Measurements from ENCODE around the gene NME9. TPM values are rescaled to one million over a fixed set of nuclear protein-coding genes. Genes with fewer than 3 reads are reported as not detected.
"Not testable (repeated sequence)": the region's sequence is repeated elsewhere in the genome, so short reads cannot be mapped to it uniquely, and the experiment has no call there.

NME9 gene
- total RNA-seq, 1 experiment from 2014 or later: not detected

GRCh38 chr3:138377804-138378203, 48.2 kb upstream of the NME9 start:
- Histone ChIP-seq H3T11ph (ENCODE audit: low read length) (no peak overlapping the region), H3K27ac (ENCODE audit: insufficient read length, low read depth, low read length) (no peak overlapping the region), H3K23me2 (ENCODE audit: insufficient read length, low read depth, low read length, poor library complexity, severe bottlenecking) (no peaks in the 10 kb centered on the region), H2BK120ac (ENCODE audit: low read depth, low read length, poor library complexity, severe bottlenecking) (no peak overlapping the region), H3K23ac (ENCODE audit: insufficient read length, low read depth, low read length) (no peak overlapping the region), H3K4me1 (ENCODE audit: insufficient read depth, low read length) (no peaks in the 10 kb centered on the region), H2AK5ac (ENCODE audit: insufficient read length, low read length) (no peak overlapping the region), H3K4me2 (ENCODE audit: insufficient read depth, insufficient read length, low read length) (no peak overlapping the region), H4K20me1 (ENCODE audit: control insufficient read depth, insufficient read depth, insufficient read length) (no peaks in the 10 kb centered on the region), H3K56ac (ENCODE audit: insufficient read length, low read depth, low read length) (no peak overlapping the region), H3K9me3 (ENCODE audit: control insufficient read depth, low read depth, low read length) (no peaks in the 10 kb centered on the region), H2BK15ac (ENCODE audit: low read depth, low read length) (no peak overlapping the region), H3K79me2 (ENCODE audit: insufficient read depth, low read length) (no peaks in the 10 kb centered on the region), H2BK5ac (ENCODE audit: insufficient read length, low read length) (no peak overlapping the region), H2BK20ac (ENCODE audit: low read depth, low read length, poor library complexity, severe bottlenecking) (no peak overlapping the region), H4K5ac (ENCODE audit: insufficient read length, low read depth, low read length) (no peak overlapping the region), H3K79me1 (ENCODE audit: insufficient read depth, low read depth, low read length, poor library complexity, severe bottlenecking) (no peaks in the 10 kb centered on the region), H2AFZ (ENCODE audit: low read length) (no peak overlapping the region), H3K4ac (ENCODE audit: low read depth, low read length) (no peak overlapping the region), H4K8ac (replicated peaks; ENCODE audit: insufficient read length, low read depth, low read length) (no peak overlapping the region), H3K14ac (ENCODE audit: insufficient read depth, low read length) (no peak overlapping the region), H2BK12ac (ENCODE audit: insufficient read length, low read depth, low read length) (no peak overlapping the region), H3K18ac (ENCODE audit: insufficient read length, low read depth, low read length) (no peak overlapping the region), H3K27me3 (ENCODE audit: insufficient read depth, low read length) (no peaks in the 10 kb centered on the region), H3K9ac (ENCODE audit: extremely low read depth, insufficient read length, low read length) (no peak overlapping the region), H4K91ac (ENCODE audit: insufficient read length, low read depth, low read length) (no peak overlapping the region)
- DNase-seq: no peak
- H3K9me3 Mint-ChIP-seq: no peaks in the 10 kb centered on the region
- TF ChIP-seq, protein P1, sequence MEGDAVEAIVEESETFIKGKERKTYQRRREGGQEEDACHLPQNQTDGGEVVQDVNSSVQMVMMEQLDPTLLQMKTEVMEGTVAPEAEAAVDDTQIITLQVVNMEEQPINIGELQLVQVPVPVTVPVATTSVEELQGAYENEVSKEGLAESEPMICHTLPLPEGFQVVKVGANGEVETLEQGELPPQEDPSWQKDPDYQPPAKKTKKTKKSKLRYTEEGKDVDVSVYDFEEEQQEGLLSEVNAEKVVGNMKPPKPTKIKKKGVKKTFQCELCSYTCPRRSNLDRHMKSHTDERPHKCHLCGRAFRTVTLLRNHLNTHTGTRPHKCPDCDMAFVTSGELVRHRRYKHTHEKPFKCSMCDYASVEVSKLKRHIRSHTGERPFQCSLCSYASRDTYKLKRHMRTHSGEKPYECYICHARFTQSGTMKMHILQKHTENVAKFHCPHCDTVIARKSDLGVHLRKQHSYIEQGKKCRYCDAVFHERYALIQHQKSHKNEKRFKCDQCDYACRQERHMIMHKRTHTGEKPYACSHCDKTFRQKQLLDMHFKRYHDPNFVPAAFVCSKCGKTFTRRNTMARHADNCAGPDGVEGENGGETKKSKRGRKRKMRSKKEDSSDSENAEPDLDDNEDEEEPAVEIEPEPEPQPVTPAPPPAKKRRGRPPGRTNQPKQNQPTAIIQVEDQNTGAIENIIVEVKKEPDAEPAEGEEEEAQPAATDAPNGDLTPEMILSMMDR (conservative IDR thresholded peaks at IDR 0.05): no peak
- no peak overlapping the region for H3K27ac Mint-ChIP-seq
- H3K4me1 Mint-ChIP-seq: peaks cover 7 to 8% of the 10 kb centered on the region in 2 experiments
- H3K4me3 Mint-ChIP-seq: no peak overlapping the region
- 100% methylated on average over 1 of the region's 5 CpGs for WGBS (ENCODE audit: extremely low coverage, insufficient read length, low lambda C conversion rate)
- H3K36me3 Mint-ChIP-seq (ENCODE audit: insufficient read depth in 1 of 3, low read depth in 3 of 3): peaks cover 3 to 15% (median 7%) of the 10 kb centered on the region in 3 experiments; a peak in 6 of 7 replicates
- H3K27me3 Mint-ChIP-seq (ENCODE audit: low read depth): no peaks in the 10 kb centered on the region

DNA sequence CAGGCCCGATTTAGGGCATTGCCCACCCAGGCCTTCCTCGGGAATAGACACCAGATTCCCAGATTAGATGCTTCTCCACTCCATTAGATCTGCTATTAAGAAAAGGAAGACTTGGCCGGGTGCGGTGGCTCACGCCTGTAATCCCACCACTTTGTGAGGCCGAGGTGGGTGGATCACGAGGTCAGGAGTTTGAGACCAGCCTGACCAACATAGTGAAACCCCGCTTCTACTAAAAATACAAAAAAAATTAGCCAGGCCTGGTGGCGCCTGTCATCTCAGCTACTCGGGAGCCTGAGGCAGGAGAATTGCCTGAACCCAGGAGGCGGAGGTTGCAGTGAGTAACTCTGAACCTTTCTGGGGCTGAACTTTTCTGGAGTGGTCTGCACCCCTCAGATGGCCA, 47.6 kb upstream of the NME9 start:
- H3K4me2 ChIP-seq (ENCODE audit: insufficient read depth, insufficient read length, low read length); H3K27ac Mint-ChIP-seq; H3K4me1 ChIP-seq (ENCODE audit: insufficient read depth, low read length); H3K14ac ChIP-seq (ENCODE audit: insufficient read depth, low read length); H2BK12ac ChIP-seq (ENCODE audit: insufficient read length, low read depth, low read length); H2BK120ac ChIP-seq (ENCODE audit: low read depth, low read length, poor library complexity, severe bottlenecking); H3K27me3 ChIP-seq (ENCODE audit: insufficient read depth, low read length); H2AFZ ChIP-seq (ENCODE audit: low read length); H2BK15ac ChIP-seq (ENCODE audit: low read depth, low read length); H3K4ac ChIP-seq (ENCODE audit: low read depth, low read length); H3K23me2 ChIP-seq (ENCODE audit: insufficient read length, low read depth, low read length, poor library complexity, severe bottlenecking); H3K9me3 Mint-ChIP-seq; H4K20me1 ChIP-seq (ENCODE audit: control insufficient read depth, insufficient read depth, insufficient read length); H4K91ac ChIP-seq (ENCODE audit: insufficient read length, low read depth, low read length); H3K18ac ChIP-seq (ENCODE audit: insufficient read length, low read depth, low read length); H3K27me3 Mint-ChIP-seq (ENCODE audit: low read depth); H3K56ac ChIP-seq (ENCODE audit: insufficient read length, low read depth, low read length); H3K79me2 ChIP-seq (ENCODE audit: insufficient read depth, low read length); H3K27ac ChIP-seq (ENCODE audit: insufficient read length, low read depth, low read length); H2BK20ac ChIP-seq (ENCODE audit: low read depth, low read length, poor library complexity, severe bottlenecking); H2BK5ac ChIP-seq (ENCODE audit: insufficient read length, low read length); H3K4me3 Mint-ChIP-seq; DNase-seq; H3T11ph ChIP-seq (ENCODE audit: low read length); H4K5ac ChIP-seq (ENCODE audit: insufficient read length, low read depth, low read length); H3K79me1 ChIP-seq (ENCODE audit: insufficient read depth, low read depth, low read length, poor library complexity, severe bottlenecking); H3K9me3 ChIP-seq (ENCODE audit: control insufficient read depth, low read depth, low read length); H2AK5ac ChIP-seq (ENCODE audit: insufficient read length, low read length); H3K4me1 Mint-ChIP-seq; H3K9ac ChIP-seq (ENCODE audit: extremely low read depth, insufficient read length, low read length); H4K8ac ChIP-seq (replicated peaks; ENCODE audit: insufficient read length, low read depth, low read length); H3K23ac ChIP-seq (ENCODE audit: insufficient read length, low read depth, low read length): not testable (repeated sequence)
- WGBS (ENCODE audit: extremely low coverage, insufficient read length, low lambda C conversion rate): no CpG with 5 or more reads among the region's 11 CpGs
- H3K36me3 Mint-ChIP-seq (ENCODE audit: insufficient read depth in 1 of 3, low read depth in 3 of 3): peaks cover 3 to 15% (median 7%) of the 10 kb centered on the region in 3 experiments; a peak in 6 of 7 replicates
